Hepatic stellate cell (primary cell): ENCODE results near the gene MRPS23.

Source experiments
- DNase-seq: peaks from one replicate; pipeline ENCODE4 v3.0.0; 2011; ENCODE audit warnings: low spot score

Gene MRPS23

DNA sequence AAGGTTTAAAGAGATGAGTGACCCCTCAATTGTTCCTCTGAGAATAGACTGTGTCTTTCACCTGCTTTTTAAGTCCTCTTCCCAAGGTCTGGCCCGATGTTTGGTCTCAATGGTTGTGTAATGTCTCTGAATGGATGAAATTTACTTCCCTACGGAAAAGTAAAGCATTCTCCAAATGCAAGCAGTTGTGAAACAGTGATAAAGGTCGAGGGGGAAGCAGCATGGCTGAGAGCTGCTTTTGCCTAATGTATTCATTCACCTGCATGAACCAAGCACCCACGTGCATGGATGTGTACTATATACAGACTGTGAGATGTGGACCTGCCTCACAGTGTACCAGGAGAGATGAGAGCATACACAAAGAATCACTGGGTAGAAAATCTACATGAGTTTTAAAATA, 11.4 kb downstream of the MRPS23 start:
- DNase-seq: no peak

DNA sequence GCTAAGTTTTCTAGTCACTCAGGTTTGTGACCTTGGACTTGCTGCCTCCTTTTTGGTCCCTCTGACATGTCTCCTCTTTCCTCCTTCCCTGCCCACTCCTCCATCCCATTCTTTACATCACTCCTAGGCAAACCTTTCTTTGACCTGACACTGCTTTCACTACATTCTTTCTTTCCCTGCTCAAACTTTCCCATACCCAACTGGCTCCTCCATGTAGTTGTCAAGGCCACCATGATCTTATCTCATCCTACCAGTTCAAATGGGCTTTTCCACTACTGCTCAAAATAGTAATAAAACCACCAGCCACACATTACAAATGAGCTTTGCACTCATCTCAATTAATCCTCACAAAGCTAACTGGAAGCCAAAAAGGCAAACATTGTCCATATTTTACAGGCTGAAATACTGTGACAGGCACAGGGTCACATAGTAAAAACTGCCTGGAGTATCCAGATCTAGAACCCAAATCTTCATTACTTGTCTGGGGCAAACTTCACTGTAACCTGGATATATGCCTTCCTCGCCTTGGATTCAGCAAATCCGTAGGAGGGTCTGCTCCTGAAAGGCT, 14.4 kb downstream of the MRPS23 start:
- no peak for DNase-seq

DNA sequence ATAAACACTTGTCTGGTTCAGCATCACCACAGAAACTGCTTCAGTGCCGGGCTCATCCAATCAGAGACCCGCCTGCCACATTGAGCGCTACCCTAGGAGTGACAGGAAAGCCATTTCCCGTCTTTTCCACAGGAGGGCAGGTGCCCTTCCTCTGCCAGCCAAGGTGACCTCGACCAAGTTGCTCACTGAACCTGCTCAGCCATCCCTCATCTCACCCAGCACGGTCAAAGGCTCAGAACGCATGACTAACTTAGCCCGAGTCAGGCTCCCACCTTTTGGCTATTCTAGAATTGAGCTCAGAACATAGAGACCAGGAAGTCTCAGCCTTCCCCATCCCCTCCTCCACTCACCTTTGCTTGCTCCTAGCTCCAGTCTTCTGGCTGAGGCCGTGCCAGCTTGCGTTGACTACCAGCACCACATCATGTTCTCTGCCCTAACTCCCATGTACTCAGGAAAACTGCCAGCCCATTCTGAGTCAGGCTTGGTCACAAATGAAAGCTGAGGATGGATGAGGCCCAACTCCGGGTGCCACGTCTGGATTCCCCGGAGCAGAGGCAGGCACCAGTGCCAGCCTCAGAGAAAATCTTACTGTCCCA, 15.6 kb downstream of the MRPS23 start:
- DNase-seq: no peak

DNA sequence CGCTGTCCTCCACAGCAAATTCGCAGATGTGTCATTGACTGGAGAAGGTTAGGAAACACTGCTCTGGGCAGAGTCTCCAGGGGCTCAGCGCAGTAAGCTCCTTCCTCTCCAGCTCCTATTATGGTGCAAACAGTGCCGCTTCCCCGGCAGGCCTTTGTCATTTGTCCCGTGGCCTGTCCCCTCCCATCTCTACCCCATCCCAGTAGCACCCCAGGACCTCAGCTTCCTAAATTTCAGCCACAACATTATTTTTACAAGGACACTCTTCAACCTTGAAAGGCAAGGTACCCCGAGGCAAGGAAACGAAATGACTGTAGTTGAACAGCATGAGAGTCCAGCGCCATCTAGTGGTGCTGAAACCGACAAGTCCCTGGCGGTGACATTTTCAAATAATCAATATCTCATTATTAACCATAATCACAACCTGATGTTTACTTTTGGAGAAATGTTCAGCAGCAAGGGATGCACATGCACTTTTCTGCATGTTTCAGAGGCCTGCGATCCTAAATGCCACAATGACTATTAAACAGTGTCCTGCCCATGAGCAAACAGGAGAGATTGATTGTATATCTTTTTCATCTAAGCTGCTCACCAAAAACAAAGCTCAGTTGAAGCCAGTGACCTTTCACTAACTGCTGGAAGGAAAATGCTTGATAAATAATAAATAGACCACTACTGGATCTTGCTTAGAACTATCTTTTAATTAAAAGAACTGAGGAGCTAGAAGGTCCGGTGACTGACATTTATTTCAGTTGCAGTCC, 16.5 kb downstream of the MRPS23 start:
- peak; percentile 66 for DNase-seq

DNA sequence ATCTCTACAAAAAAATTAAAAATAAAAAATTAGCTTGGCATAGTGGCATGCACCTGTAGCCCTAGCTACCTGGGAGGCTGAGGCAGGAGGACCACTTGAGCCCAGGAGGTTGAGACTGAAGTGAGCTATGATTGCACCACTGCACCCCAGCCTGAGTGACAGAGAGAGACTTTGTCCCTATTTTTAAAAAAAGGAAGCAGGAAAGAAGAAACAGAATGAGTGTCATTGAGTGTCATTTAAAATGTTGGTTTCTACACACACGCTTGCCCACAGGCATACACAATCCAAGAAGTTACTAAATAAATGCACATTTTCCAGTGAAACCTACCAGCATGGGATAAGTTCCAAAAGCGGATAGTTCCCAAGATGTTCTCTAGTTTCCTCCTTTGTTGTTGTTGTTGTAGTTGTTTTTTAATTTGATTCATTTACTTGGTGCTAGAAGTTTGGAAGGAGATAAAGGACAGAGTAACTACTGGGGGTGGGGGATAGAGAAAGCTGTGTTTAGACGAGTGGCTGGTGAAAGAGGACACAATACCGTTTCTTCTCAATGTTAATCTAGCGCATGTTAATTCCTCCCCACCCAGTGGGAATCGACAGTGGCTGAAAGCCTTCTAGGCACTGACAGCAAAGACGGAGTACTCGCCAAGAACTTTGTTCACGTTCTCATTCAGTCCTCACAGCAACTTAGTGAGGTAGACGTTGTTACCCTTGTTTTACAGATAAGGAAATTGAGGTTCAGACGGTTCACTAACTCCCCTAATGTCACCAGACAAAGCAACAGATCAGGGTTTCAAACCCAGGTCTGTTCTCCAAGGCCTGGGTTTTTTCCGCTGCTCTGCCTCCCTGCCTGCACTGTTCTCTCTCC, 17.3 kb downstream of the MRPS23 start:
- no peak for DNase-seq

DNA sequence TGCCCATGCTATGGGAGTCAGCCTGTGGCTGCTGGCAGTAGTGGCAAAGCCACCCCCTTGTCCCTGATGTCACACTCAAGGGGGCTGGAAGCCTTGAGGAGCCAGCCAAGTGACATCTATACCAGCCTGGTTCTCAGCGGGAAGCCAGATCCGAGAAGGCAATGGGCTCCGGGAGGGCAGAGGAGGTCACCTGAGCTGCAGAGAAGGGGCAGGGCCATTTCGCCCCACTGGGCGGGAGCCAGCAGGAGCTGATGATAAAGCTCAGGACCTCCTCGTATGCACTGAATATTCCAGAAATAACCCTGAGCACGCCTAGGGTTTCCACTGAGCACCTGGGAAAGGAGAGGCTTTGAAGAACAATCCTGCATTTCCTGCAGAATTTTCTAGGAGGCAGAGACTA, 19.0 kb downstream of the MRPS23 start:
- DNase-seq: no peak

DNA sequence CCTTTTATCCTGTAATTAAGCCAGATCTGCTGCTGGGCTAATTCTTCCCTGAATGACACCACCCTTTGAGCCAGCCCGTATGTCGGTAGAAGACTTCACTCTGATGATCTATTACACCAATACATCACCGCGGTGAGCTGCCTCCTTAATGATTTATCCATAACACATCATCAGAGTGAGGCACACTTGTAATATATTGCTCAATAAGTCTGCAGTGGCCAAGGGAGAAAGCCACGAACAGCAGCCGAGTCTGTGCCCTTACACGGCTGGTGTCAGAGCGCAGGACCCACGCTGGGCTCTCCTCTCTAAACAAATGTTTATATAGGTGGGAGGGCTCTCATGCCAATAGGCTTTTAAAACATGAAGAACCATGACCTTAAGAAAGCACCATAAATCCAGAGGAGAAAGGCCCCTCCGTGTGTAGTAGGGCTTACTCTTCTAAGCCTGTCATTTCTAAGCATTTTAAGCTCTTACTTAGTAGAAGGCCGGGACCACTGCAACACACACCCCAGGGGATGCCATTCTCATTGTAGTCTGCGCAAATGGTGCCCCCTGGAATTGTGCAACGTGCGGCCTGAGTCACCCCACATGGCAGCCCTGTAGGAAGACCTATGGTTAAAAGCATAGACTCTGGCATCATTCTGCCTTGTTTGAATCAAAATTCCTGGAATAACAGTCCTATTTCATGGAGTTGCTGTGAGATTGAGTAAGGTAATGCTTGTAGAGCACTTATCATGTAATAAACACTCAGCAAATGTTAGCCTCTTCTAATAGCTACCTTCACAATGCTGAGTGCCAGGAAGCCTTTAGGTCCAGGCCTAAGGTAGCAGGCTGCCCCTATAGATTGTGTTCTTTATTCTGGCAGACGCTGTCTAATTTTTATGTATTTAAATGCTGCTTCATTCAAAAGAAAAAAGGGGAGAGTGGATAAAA, 26.1 kb downstream of the MRPS23 start:
- DNase-seq: no peak

DNA sequence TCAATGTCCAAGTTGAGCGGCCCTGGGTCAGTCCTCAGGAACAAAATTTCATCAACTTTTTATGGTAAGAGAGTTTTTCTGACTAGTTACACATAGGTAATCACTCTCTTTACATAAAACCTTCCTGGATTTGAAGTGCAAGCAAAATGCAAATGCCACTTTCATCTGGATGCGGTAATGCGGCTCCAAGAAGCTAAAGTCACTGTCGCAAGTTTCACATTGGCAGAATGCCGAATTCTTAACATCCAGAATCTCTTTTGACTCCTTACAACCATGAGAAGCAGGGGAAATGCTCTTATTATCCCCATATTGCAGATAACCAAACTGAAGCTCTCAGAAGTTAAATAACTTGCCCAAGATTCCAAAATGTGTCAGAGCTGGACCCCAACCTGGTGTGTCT, 30.0 kb downstream of the MRPS23 start:
- DNase-seq: no peak

DNA sequence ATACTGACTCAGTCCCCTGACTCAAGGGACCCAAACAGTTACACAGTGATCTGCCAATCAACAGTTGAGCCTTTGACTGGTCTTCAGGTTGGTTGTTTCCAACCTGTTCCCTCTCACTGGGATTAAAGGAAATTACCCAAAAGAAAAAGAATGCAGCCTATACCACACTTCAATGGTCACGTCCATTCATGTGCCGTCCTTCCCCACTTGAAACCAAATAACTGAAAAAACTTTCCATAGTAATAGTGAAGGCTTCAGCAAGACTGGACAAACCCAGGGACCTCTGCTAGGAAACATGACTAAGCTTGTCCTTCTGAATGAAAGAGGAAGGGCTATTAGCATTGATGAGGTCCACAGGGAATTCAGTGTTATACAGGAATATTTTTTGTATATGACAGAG, 30.6 kb downstream of the MRPS23 start:
- no peak for DNase-seq

DNA sequence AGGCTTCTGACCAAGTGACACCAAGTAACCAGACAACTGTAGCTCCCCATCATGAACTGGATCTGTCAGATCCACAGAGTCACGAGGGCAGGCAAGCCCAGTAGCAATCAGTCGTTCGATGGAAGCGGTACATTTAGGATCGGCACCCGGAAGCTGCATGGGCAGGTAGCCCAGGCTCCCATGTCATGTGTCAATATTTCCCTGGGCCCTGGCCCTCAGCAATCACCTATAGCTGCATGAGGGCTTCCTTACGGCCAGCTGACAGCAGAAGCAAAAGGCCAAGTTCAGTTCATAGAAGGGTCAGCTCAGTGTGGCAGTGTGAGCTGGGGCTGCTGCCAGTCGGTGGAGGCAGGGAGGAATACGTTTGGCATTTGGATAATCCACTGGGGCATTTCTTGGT, 31.8 kb downstream of the MRPS23 start:
- no peak for DNase-seq

DNA sequence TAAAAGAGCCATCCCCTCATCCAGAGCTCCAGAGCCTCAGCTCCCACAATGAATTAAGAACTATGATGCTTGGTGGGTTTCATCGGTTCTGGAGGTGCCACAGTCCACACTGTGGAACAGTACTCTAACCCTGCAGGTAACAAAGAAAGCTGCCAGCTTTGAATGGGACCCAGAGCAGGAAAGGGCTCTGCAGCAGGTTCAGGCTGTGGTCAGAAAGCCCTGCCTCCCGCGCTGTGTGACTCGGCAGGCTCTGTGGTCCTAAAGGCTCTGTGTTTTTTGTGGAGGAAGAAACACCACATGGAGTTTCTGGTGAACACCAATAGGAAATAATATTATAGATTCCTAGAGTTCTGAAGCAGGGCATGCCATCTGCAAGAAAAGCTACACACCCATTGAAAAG, 32.5 kb downstream of the MRPS23 start:
- DNase-seq: no peak

DNA sequence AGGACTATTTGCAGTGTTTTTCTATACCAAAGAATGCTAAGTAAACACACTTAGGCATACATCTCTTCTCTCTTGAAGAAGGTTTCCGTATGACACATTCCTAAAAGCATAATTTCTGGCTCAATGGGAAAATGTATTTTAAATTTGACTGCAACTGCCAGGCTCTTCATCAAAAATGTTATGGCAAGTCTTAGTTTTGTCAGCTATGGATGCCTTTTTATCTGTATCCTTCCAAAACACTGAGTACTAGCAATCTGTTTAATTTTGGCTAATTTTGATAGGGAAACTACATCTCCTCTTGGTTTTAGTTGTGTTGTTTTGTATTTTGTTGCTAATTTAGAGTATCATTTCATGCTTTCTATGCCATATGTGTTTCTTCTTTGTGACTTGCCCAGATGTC, 35.4 kb downstream of the MRPS23 start:
- DNase-seq: no peak

DNA sequence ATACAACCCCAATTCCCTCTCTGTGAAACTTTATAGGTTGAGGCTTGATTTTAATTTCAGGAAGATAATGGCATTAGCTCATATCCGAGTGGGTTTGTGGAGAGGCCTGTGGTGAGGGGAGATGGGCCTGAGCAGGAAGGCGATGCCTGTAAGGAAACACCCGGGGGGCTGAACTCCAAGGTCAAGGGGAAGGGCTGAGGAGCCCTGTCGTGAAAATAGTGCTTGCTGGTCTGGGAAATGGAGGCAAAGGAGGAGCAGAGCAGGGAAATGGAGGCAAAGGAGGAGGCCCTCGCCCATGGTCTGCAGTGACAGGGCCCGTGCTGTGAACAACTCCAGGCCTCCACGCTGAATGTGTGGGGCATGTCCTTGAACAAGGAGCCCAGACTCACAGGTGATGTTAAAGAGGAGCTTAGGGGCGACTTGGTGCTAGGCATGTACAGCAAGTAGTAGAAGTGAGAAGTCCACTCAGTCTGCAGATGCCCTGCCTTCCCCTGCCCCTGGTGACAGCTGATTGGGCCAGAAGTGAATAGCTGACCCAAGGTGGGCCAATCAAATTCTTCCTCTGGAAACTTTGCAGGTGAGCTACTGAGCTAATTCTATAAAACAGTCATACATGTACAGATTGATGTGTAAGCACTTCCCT, 38.1 kb downstream of the MRPS23 start:
- DNase-seq: no peak

DNA sequence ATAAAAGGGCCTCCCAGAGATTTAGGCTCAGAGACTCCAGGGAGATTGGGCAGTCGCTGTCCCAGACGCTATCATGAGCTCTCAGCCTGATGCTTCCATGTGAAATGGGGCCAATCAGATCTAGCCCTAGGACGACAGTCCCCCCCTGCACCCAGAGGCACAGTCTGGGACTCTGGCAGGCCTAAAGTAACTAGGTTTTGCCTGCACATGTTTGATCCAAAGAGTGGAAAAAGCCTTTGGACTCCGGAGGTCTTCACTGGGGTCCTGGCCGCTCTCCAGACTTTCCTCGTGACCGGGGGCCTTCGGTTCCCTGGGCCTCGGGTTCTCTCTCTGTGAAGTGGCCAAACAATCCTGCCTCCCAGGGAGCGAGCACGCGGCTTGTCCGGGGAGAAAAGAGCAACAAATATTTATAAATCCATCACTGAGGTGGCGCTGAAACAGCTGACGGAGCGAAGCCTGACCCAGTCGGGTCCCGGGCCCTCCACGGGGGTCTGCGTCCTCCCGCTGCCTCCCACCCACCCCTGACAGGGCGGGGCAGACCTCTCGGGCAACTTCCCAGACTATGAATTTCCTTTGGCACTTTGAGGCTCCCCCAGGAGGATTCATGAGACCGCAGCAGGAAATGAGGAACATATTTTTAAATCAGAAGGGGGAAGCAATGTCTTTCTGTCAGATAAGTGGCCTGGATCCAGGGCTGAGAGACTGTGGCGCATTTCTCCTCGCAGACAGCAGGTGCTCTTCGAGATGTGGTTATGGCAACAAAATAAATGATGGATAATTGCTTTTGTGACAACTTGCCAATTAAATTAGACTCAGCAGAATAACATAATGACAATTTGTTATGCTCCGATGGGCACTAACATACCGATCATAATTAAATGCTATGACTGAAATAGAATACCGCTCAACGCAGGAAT, 38.9 kb downstream of the MRPS23 start:
- DNase-seq: peak; percentile 58

DNA sequence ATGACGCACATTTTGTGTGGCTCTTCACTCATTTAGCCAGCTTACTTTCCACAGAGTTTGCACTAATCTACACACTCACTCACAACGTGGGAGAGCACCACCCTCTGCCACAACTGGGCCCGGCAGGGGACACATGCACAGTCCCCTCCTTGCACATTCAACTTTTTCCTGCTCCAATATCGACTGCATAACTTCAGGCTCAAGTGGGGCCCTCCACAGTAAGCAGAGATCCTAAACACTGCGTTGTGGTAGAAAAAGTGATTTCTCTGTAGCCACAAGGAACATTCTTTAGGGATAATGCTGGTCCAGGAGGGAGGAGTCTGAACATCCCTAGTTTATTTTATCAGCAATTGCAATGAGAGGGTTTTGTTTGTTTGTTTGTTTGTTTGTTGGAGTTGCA, 40.0 kb downstream of the MRPS23 start:
- no peak for DNase-seq

DNA sequence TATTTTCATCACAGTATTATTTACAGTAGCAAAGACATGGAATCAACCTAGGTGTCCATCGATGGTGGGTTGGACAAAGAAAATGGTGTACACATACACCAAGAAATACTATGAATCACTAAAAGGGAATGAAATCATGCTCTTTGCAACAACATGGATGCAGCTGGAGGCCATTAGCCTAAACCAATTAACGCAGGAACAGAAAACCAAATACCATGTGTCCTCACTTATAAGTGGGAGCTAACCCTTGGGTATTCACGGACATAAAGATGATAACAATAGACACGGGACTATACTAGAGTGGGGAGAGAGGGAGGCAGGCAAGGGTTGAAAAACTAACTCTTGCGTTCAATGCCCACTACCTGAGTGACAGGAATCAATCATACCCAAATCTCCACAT, 41.0 kb downstream of the MRPS23 start:
- DNase-seq: no peak

DNA sequence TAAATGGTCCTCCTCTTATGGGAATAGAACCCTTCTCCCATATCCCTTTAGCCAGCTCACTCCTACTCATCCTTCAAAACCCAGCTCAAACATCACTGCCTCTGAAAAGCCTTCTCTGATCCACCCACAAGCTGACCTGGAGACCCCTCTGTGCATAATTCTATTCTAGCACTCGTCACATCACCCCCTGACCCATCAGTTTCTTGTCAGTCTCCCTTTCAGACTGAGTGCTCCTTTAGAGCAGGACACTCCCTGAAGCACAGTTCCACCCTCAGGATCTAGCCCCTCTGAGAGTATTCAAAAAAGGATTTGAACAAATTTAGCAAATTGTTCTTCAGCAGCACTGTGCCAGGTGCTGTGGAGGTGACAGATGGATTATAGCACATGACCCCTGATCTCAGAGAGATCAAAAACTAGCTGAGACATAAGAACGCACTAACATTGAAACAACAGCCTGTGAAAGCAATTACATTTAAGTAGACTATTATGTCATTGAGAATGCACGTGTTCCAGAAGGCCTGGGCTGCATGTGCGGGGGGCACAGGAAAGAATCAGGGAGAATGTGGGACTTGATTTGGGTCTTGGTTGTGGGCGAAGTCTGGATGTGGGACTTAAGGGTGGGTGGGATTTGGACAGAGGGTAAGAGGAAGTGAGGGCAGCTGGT, 43.5 kb downstream of the MRPS23 start:
- DNase-seq: no peak

DNA sequence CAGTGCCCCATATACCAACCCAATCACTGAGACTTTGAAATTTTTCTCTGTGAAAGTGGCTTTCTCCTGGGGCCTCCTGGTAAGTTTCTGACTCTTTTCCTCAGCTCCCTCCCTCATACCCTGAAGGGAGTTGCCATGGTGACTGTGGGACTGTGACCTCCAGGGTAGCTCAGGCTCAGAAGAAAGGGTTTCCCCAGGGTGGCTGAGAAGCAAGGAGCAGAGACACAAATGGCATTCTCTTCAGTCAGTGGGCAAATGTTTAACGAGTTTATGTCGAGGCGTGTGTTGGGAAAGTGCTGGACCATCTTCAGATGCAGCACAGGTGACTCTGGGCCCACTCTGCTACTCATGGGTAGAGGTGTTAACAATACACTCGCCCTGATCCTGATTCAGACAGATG, 46.8 kb downstream of the MRPS23 start:
- DNase-seq: no peak

DNA sequence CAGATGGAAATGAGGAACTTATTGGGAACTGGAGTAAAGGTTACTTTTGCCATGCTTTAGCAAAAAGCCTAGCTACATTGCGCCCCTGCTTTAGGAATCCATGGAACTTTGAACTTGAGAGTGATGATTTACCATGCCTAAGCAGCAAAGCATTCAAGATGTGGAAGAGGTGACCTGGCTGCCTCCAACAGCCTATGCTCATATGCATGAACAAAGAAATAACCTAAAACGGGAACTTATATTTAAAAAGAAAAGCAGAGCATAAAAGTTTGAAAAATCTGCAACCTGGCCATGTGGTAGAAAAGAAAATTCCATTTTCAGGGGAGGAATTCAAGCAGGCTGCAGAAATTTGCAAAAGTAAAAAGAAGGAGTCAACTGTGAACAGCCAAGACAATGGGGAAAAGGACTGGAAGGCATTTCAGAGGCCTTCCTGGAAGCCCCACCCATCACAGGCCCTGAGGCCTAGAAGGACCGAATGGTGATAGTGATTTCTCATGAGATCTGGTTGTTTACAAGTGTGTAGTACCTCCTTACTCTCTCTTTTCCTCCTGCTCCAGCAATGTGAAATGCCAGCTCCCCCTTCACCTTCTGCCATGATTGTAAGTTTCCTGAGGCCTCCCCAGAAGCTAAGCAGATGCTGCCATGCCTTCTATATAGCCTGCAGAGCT, 48.7 kb downstream of the MRPS23 start:
- no peak for DNase-seq
